Stomach (tissue), 9 donors: ENCODE results near the gene TFF1. TPM values are rescaled to one million over a fixed set of nuclear protein-coding genes. Genes with fewer than 3 reads are reported as not detected.

ENCODE experiments used
- DNase-seq, 2 donors: peaks; one replicate each; pipeline versions ENCODE4 v3.0.0 to v3.0.0-alpha.2; 2013 to 2019
- H3K27ac ChIP-seq, 5 donors: fragments of 200-600 bp in 4 of 5; sonication (generic) in 4 of 5; one replicate each; pipeline ENCODE4 v1.5.1; 2013 to 2019; ENCODE audit warnings: mild to moderate bottlenecking in 1 of 5, moderate library complexity in 1 of 5
- H3K27me3 ChIP-seq, 3 donors: fragments of 200-600 bp; sonication (generic); one replicate each; pipeline ENCODE4 v1.5.1; 2017 to 2019; ENCODE audit warnings: mixed run types in 1 of 3
- H3K36me3 ChIP-seq, 4 donors: fragments of 200-600 bp; sonication (generic); 1 replicate in 3 of 4; 2 replicates in 1 of 4; pipeline ENCODE4 v1.5.1; 2016 to 2019
- H3K4me1 ChIP-seq, 4 donors: fragments of 200-600 bp; sonication (generic); one replicate each; pipeline ENCODE4 v1.5.1; 2016 to 2019
- H3K4me3 ChIP-seq, 4 donors: fragments of 200-600 bp; sonication (generic) in 3 of 4; one replicate each; pipeline ENCODE4 v1.5.1; 2016 to 2019; ENCODE audit warnings: mild to moderate bottlenecking in 1 of 4
- H3K9me3 ChIP-seq, 4 donors: fragments of 200-600 bp; sonication (generic); one replicate each; pipeline ENCODE4 v1.5.1; 2016 to 2019
- EP300 ChIP-seq: sonication (generic); formaldehyde crosslinking; IDR thresholded peaks from one replicate; pipeline ENCODE4 v1.6.1; 2017; ENCODE audit warnings: antibody characterized with exemption
- POLR2A ChIP-seq, 4 donors: fragments of 450-650 bp; IDR thresholded peaks; one replicate each; pipeline ENCODE4 v1.6.1; 2016; ENCODE audit warnings: antibody characterized with exemption in 4 of 4, control low read depth in 2 of 4, mild to moderate bottlenecking in 1 of 4, moderate library complexity in 1 of 4
- POLR2AphosphoS5 ChIP-seq, 3 donors: sonication (generic); formaldehyde crosslinking; IDR thresholded peaks; one replicate each; pipeline ENCODE4 v1.6.1; 2016; ENCODE audit warnings: antibody characterized with exemption in 3 of 3
- WGBS, 5 donors: extraction: QIAGEN DNeasy Blood & Tissue Kit in 3 of 5; methylation state at CpG; one replicate each; pipeline versions ENCODE4 v1.1.5 to v1.1.7; 2013 to 2018; 5-methylcytosine and 5-hydroxymethylcytosine counted together
- intact Hi-C: fragments of 100-400 bp; cut with DNase I; formaldehyde crosslinking; loops from one replicate; pipeline ENCODE4 v1.15.1; 2023; ENCODE audit warnings: low total_unique reads
- polyA plus RNA-seq, 3 donors: library from polyadenylated mRNA; stranded (reverse); fragments of 200-250 nt; gene quantifications; one replicate each; pipeline ENCODE4 v1.2.3, GENCODE V29; 2013
- total RNA-seq, 5 donors: library from RNA; depleted of rRNA; stranded (reverse); fragments of >200 nt; gene quantifications; one replicate each; pipeline versions ENCODE4 v1.1.0 to v1.2.3, GENCODE V29; 2014 to 2016
- TF ChIP-seq, protein P1 (sequence below), 7 experiments: fragments of 450-650 bp in 4 of 7; fragments of 200-600 bp in 3 of 7; sonication (generic) in 3 of 7; IDR thresholded peaks; one replicate each; pipeline ENCODE4 v1.5.1; 2016 to 2019; ENCODE audit warnings: antibody characterized with exemption in 7 of 7, control low read depth in 2 of 7, mild to moderate bottlenecking in 1 of 7
- donor health status: healthy with polysubstance abuse.
- donor health status: Bipolar disorder and iron deficiency.
- donor health status: healthy.

Gene TFF1
- total and polyA plus RNA-seq, 8 donors: 62.4 to 10,944 (median 721) TPM; not detected in 1

DNA sequence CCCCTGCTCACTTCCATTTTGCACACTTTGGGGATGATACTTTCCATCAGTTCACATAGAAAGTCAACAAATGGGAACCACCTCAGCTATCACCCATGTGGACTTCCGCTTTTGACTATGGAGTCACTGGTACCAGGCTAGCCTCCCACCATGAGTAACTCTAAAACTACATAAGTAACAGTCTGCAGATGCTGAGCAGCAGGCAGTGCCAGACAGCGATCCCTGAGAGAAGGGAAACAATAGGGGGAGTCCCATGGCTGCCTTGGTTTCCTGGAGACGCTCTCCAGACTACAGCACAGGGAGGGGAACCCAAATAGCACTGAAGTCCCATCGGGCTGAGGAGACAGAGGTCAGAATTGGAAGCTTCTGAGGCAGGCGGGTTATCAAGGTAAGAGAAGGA lies 12.7 kb downstream of the TFF1 start:
- WGBS, 5 donors: 85 to 90% (median 89%) methylated on average over 5 of the region's 5 CpGs
- TF ChIP-seq EP300 (no peak), POLR2A (IDR thresholded peaks at IDR 0.05) (no peak), POLR2AphosphoS5 (IDR thresholded peaks at IDR 0.05) (no peak)
- TF ChIP-seq, protein P1, sequence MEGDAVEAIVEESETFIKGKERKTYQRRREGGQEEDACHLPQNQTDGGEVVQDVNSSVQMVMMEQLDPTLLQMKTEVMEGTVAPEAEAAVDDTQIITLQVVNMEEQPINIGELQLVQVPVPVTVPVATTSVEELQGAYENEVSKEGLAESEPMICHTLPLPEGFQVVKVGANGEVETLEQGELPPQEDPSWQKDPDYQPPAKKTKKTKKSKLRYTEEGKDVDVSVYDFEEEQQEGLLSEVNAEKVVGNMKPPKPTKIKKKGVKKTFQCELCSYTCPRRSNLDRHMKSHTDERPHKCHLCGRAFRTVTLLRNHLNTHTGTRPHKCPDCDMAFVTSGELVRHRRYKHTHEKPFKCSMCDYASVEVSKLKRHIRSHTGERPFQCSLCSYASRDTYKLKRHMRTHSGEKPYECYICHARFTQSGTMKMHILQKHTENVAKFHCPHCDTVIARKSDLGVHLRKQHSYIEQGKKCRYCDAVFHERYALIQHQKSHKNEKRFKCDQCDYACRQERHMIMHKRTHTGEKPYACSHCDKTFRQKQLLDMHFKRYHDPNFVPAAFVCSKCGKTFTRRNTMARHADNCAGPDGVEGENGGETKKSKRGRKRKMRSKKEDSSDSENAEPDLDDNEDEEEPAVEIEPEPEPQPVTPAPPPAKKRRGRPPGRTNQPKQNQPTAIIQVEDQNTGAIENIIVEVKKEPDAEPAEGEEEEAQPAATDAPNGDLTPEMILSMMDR (IDR thresholded peaks at IDR 0.05): no peak

DNA sequence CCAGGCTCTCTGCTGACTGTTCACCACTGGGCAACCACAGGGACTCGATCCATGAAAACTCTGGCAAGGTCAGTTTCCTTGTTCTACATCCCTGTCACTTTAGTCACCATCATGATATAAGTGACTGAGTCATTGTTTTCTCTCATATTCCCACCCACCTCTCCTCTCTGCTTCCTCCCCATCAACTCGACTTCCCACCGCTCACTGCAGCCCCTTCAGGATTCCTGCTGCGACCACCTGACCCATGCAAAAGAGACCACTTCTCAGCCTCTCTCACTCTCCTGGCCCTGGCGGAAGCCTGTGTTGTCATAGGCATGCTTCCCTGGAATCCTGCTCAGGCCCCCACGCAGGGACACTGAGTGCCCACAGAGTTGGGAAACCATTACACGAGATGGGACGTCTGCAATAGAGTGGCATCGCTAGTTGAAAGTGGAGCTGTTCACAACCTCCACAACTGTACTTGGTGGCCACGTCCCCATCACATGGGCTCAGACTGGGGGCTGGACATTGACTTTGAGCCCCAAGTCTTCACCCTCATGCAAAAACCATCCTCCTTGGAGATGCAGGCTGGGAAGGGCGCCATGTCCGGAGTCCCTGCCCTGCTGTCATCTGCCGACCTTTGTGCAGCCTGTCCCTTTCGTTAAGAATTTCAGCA lies 13.8 kb downstream of the TFF1 start:
- peak in 1 of 2 donors; percentile 25 for DNase-seq
- 82 to 88% (median 87%) methylated on average over 14 of the region's 14 CpGs for WGBS, 5 donors
- H3K27me3 ChIP-seq: peaks cover 0 to 18% (median 0%) of the 10 kb centered on the region in 3 donors
- H3K4me3 ChIP-seq: no peak overlapping the region
- H3K4me1 ChIP-seq: peaks cover 0 to 11% (median 2%) of the 10 kb centered on the region in 4 donors
- intact Hi-C loops: loop anchor here (10.0 kb wide), 1 partner anchor 52 kb away; the partner anchor contains the start of gene UBASH3A
- TF ChIP-seq, protein P1 (IDR thresholded peaks at IDR 0.05): no peak
- TF ChIP-seq EP300 (no peak), POLR2AphosphoS5 (IDR thresholded peaks at IDR 0.05) (no peak), POLR2A (IDR thresholded peaks at IDR 0.05) (no peak)
- no peaks in the 10 kb centered on the region for H3K36me3 ChIP-seq
- H3K9me3 ChIP-seq: peaks cover 0 to 26% (median 20%) of the 10 kb centered on the region in 4 donors
- H3K27ac ChIP-seq: no peak overlapping the region

More for the DNA sequence above, 12.7 kb downstream of the TFF1 start:
- peak in 1 of 2 donors; percentile 16 for DNase-seq
- peaks cover 0 to 27% (median 20%) of the 10 kb centered on the region in 4 donors for H3K9me3 ChIP-seq
- peaks cover 0 to 11% (median 5%) of the 10 kb centered on the region in 4 donors for H3K4me1 ChIP-seq
- H3K36me3 ChIP-seq: no peaks in the 10 kb centered on the region
- intact Hi-C loops: loop anchor here (10.0 kb wide), 1 partner anchor 51 kb away; the partner anchor contains the start of gene UBASH3A
- peaks cover 0 to 21% (median 0%) of the 10 kb centered on the region in 3 donors for H3K27me3 ChIP-seq
- no peak overlapping the region for H3K27ac ChIP-seq
- no peak overlapping the region for H3K4me3 ChIP-seq

DNA sequence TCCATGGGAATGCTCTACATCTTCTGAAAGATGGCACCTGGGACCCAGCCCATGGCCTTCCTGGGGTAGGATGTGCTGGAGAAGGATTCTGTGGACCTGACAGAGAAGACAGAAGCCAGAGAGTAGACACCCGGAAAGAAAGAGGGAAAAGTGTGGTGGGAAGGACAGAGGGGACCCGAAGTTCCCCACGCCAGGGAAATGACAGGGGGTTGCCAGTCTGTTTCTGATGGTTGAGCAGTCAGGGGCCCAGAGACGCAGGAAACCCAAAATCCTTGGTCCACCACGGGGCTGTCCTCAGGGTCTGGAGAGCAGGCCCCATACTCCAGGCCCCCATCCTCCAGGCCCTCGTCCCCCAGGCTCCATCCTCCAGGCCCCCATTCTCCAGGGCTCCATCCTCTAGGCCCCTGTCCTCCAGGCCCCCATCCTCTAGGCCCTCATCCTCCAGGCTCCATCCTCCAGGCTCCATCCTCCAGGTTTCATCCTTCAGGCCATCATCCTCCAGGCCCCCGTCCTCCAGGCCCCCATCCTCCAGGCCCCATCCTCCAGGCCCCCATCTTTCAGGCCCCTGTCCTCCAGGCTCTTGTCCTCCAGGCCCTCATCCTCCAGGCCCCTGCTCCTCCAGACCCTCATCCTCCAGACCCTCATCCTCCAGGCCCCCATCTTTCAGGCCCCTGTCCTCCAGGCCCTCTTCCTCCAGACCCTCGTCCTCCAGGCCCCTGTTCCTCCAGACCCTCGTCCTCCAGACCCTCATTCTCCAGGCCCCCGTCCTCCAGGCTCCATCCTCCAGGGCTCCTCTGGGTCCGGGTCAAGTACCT lies 14.5 kb downstream of the TFF1 start:
- Histone ChIP-seq H3K36me3 (no peaks in the 10 kb centered on the region), H3K4me3 (no peak overlapping the region), H3K4me1 (peaks cover 0 to 11% (median 2%) of the 10 kb centered on the region in 4 donors), H3K27ac (peak overlapping the region in 2 of 5 donors; percentile 33 to 78), H3K9me3 (peaks cover 0 to 19% (median 15%) of the 10 kb centered on the region in 4 donors), H3K27me3 (peaks cover 0 to 23% (median 0%) of the 10 kb centered on the region in 3 donors)
- WGBS, 5 donors: 79 to 90% (median 81%) methylated on average over 11 of the region's 11 CpGs
- peak in 1 of 2 donors; percentile 23 for DNase-seq
- intact Hi-C loops: loop anchor here (10.0 kb wide), 1 partner anchor 53 kb away; the partner anchor contains the start of gene UBASH3A
- no peak for TF ChIP-seq POLR2AphosphoS5 (IDR thresholded peaks at IDR 0.05)
- TF ChIP-seq, protein P1 (IDR thresholded peaks at IDR 0.05): no peak
- TF ChIP-seq POLR2A (IDR thresholded peaks at IDR 0.05): no peak
- no peak for TF ChIP-seq EP300

GRCh38 chr21:42350927-42351426 lies 15.4 kb downstream of the TFF1 start, which contains the start of gene TFF2:
TFF2 (minus strand) TSS chr21:42350994; CDS start chr21:42350957, 37 bp downstream.
- Histone ChIP-seq H3K4me3 (peak within 1 kb of the TSS; percentile 18 to 30 (median 25)), H3K9me3 (peaks cover 0 to 16% (median 9%) of the 10 kb centered on the region in 4 donors), H3K27ac (peak within 1 kb of the TSS; percentile 38 to 83 (median 78)), H3K4me1 (peaks cover 0 to 11% (median 2%) of the 10 kb centered on the region in 4 donors), H3K36me3 (no peaks in the 10 kb centered on the region), H3K27me3 (peaks cover 0 to 23% (median 0%) of the 10 kb centered on the region in 3 donors)
- 28 to 71% (median 46%) methylated on average over 13 of the region's 13 CpGs for WGBS, 5 donors
- DNase-seq: peak; percentile 78 to 80
- TF ChIP-seq EP300 (no peak), POLR2A (IDR thresholded peaks at IDR 0.05) (no peak), POLR2AphosphoS5 (IDR thresholded peaks at IDR 0.05) (peak in 2 of 3 donors; percentile 67 to 82)
- TF ChIP-seq, protein P1 (IDR thresholded peaks at IDR 0.05): no peak
- intact Hi-C loops: loop anchor here (10.0 kb wide), 1 partner anchor 54 kb away; the partner anchor contains the start of gene UBASH3A
